Kidney epithelial cell (primary cell): Measurements from ENCODE around the gene AP4B1. TPM values are rescaled to one million over a fixed set of nuclear protein-coding genes. Genes with fewer than 3 reads are reported as not detected.

Experiments
- DNase-seq: peaks from one replicate; pipeline ENCODE4 v3.0.0-alpha.2; 2010; ENCODE audit warnings: low read depth
- H3K27me3 ChIP-seq: 2 replicates; pipeline ENCODE4 v1.6.0; 2011; ENCODE audit warnings: low read length; ENCODE audit not compliant: control insufficient read depth, insufficient read depth
- H3K36me3 ChIP-seq: 2 replicates; pipeline ENCODE4 v1.5.1; 2011; ENCODE audit warnings: low read length; ENCODE audit not compliant: control insufficient read depth, insufficient read depth
- H3K4me3 ChIP-seq: 2 replicates; pipeline ENCODE4 v1.5.1; 2011; ENCODE audit warnings: low read depth, mild to moderate bottlenecking, control low read depth, low read length
- total RNA-seq: library from RNA; depleted of rRNA; stranded (reverse); fragments of >200 nt; gene quantifications from 2 replicates; pipeline ENCODE4 v1.2.3, GENCODE V29; 2015
- TF ChIP-seq, protein P1 (sequence below): IDR thresholded peaks from 2 replicates; pipeline ENCODE4 v1.5.1; 2011; ENCODE audit warnings: mild to moderate bottlenecking, moderate library complexity, low read length, control low read depth, inconsistent platforms; ENCODE audit not compliant: insufficient read depth, poor library complexity, severe bottlenecking

AP4B1 gene
- total RNA-seq, 1 donor from 2014 or later: 9.2 TPM

DNA sequence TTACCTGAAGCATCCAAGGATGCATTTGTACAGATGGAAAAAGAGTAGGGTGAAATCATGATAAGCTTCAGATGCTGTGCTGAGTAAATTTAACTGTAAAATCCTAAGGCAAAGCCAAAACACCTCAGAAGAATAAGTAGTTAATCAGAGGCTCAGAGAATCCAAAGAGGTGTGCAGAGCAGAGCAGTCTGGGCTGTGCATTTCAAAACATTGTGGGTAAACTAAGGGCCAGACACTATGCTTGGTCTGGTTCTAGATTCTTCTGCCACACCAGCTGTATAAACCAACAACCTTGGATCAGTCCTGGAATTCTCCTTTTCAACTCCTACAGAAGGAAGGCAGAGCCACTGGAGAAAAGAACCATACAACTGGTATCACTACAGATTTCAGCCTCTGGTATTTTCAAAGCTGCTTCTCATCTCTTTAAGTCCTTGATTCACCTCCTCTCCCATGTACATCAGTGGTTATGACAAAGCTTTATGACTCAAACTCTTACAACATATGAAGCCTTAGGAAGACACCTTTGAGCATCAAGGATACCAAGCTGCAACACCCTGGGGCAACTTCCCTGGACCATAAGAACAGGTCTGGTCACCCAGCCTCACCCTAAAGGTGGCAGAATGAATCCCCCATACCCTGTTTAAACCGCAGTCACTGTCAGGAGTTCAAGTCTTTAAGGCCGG, 12.9 kb upstream of the AP4B1 start:
- no peak for DNase-seq
- TF ChIP-seq, protein P1, sequence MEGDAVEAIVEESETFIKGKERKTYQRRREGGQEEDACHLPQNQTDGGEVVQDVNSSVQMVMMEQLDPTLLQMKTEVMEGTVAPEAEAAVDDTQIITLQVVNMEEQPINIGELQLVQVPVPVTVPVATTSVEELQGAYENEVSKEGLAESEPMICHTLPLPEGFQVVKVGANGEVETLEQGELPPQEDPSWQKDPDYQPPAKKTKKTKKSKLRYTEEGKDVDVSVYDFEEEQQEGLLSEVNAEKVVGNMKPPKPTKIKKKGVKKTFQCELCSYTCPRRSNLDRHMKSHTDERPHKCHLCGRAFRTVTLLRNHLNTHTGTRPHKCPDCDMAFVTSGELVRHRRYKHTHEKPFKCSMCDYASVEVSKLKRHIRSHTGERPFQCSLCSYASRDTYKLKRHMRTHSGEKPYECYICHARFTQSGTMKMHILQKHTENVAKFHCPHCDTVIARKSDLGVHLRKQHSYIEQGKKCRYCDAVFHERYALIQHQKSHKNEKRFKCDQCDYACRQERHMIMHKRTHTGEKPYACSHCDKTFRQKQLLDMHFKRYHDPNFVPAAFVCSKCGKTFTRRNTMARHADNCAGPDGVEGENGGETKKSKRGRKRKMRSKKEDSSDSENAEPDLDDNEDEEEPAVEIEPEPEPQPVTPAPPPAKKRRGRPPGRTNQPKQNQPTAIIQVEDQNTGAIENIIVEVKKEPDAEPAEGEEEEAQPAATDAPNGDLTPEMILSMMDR: no peak
- Histone ChIP-seq H3K27me3 (no peaks in the 10 kb centered on the region), H3K4me3 (no peak overlapping the region), H3K36me3 (no peaks in the 10 kb centered on the region)

DNA sequence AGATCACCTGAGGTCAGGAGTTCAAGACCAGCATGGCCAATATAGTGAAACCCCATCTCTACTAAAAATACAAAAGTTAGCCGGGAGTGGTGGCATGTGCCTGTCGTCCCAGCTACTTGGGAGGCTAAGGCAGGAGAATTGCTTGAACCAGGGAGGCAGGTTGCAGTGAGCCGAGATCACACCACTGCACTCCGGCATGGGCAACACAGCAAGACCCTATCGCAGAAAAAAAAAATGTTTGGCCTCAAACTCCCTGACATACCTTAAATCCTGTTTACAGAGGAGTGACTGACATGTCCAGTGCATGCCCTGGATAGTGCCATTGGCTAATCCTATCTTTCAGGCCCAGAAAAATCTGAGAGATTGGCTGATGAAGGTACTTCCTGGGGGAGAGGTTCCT, 12.4 kb upstream of the AP4B1 start:
- Histone ChIP-seq H3K27me3 (no peaks in the 10 kb centered on the region), H3K36me3 (no peaks in the 10 kb centered on the region), H3K4me3 (no peak overlapping the region)
- no peak for DNase-seq
- TF ChIP-seq, protein P1: no peak

DNA sequence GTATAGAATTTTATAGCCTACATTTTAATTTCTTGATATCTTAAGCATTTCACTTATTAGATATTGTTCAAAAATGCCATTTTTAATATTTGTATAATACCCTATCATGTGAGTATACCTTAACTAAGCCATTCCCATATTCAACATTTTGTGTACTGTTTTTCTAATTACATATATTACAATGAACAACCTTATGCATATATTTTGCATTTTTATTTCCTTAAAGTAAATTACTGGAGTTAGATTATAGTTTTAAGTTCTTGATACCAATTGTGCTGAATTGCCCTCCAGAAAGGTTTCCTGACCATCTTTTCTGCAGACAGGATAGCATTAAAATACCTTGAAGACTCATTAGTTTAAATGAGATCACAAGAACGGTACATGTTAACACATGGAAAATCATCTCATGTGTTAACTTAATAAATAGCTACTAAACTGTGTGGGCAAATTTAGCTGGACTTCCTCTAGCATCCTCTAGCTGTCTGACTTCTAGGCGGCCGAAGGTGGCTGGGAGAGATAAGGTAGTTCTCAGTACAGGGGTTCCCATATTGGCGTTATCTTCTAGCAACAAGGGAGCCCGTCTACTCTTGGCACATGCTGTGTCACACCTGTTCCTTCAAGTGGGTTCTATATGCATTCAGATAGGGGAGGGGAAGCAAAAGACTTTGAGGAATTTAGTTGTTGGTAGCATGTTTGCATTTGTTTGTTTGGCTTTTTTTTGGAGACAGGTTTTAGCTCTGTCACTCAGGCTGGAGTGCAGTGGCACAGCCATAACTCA, 9.5 kb upstream of the AP4B1 start:
- no peaks in the 10 kb centered on the region for H3K27me3 ChIP-seq
- DNase-seq: no peak
- TF ChIP-seq, protein P1: no peak
- H3K36me3 ChIP-seq: no peaks in the 10 kb centered on the region
- no peak overlapping the region for H3K4me3 ChIP-seq

DNA sequence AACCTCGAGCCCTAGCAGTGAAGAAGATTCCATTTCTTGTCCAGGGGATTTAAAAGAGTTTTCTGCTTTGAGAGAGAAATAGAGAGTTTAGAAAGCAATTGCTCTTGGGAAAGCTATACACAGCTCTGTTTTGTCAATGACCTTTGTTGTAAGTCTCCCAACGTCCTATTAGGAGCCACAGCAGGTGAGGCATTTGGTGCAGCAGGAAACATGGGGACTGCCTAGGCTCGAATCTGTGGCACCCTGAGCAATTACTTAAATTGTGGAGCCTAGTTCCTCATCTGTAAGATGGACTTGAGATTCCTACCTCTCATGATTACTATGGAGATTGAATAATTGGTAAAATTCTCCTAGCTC, 8.7 kb upstream of the AP4B1 start:
- Histone ChIP-seq H3K4me3 (no peak overlapping the region), H3K36me3 (no peaks in the 10 kb centered on the region), H3K27me3 (no peaks in the 10 kb centered on the region)
- TF ChIP-seq, protein P1: no peak
- no peak for DNase-seq

- H3K4me3 ChIP-seq: no peak overlapping the region
- no peaks in the 10 kb centered on the region for H3K36me3 ChIP-seq
- TF ChIP-seq, protein P1: no peak
- no peak for DNase-seq
- no peaks in the 10 kb centered on the region for H3K27me3 ChIP-seq
Measured at GRCh38 chr1:113912594-113913311, 8.2 kb upstream of the AP4B1 start.
